HG03025 (cell line): ENCODE data around the gene SEZ6L.

Source experiments
- ATAC-seq: cut with Tn5 transposase; IDR thresholded peaks from one replicate; pipeline ENCODE4 v1.9.1; 2021; ENCODE audit warnings: mild to moderate bottlenecking, moderate library complexity; ENCODE audit not compliant: unreplicated experiment, low FRiP score

Gene SEZ6L

GRCh38 chr22:26169315-26170111 lies at the start of gene SEZ6L:
Gene SEZ6L (plus strand): TSS chr22:26169462. CDS start chr22:26169670, 208 bp downstream.
- no peak for ATAC-seq

GRCh38 chr22:26122920-26123468 lies 46.3 kb upstream of the SEZ6L start:
- no peak for ATAC-seq

- no peak for ATAC-seq
These were observed 44.1 kb upstream of the SEZ6L start for GRCh38 chr22:26124991-26125725.

GRCh38 chr22:26127126-26127525 lies 42.1 kb upstream of the SEZ6L start:
- no peak for ATAC-seq

GRCh38 chr22:26127556-26127955 lies 41.7 kb upstream of the SEZ6L start:
- no peak for ATAC-seq

GRCh38 chr22:26131589-26132154 lies 37.6 kb upstream of the SEZ6L start:
- ATAC-seq = no peak

- ATAC-seq = no peak
These were observed 34.5 kb upstream of the SEZ6L start for GRCh38 chr22:26134654-26135330.

GRCh38 chr22:26135806-26136205 lies 33.5 kb upstream of the SEZ6L start:
- ATAC-seq = no peak

GRCh38 chr22:26139310-26139709 lies 30.0 kb upstream of the SEZ6L start:
- no peak for ATAC-seq

- ATAC-seq = no peak
These were observed 27.4 kb upstream of the SEZ6L start for GRCh38 chr22:26141831-26142230.

GRCh38 chr22:26143806-26144325 lies 25.4 kb upstream of the SEZ6L start:
- no peak for ATAC-seq

- no peak for ATAC-seq
These were observed 9.4 kb upstream of the SEZ6L start for GRCh38 chr22:26159886-26160285.

GRCh38 chr22:26161746-26162145 lies 7.5 kb upstream of the SEZ6L start:
- no peak for ATAC-seq

- no peak for ATAC-seq
These were observed 6.3 kb upstream of the SEZ6L start for GRCh38 chr22:26162926-26163325.

- no peak for ATAC-seq
These were observed 5.1 kb upstream of the SEZ6L start for GRCh38 chr22:26164174-26164573.

GRCh38 chr22:26168330-26168851 lies 871 bp upstream of the SEZ6L start:
- no peak for ATAC-seq

GRCh38 chr22:26168939-26169314 lies 335 bp upstream of the SEZ6L start:
- no peak for ATAC-seq

GRCh38 chr22:26170112-26170492 lies 840 bp downstream of the SEZ6L start:
- no peak for ATAC-seq

GRCh38 chr22:26170795-26171580 lies 1.7 kb downstream of the SEZ6L start:
- no peak for ATAC-seq
